GM12878 (cell line): Measurements from ENCODE around the gene EPN1. TPM values are rescaled to one million over a fixed set of nuclear protein-coding genes. Genes with fewer than 3 reads are reported as not detected.

ENCODE experiments used
- ATAC-seq: fragments of 200-7000 bp; cut with Tn5 transposase; 3 replicates; pipeline ENCODE4 v1.9.1; 2020; ENCODE audit warnings: mild to moderate bottlenecking, moderate library complexity
- BruUV-seq: library from RNA; stranded (reverse); fragments of 400-500 nt; replicated peaks from 2 replicates; lab custom pipeline; 2021; lab: Mats Ljungman, UMichigan
- CTCF ChIA-PET: fragments of 300-600 bp; sonication (Branson Sonifier 250); formaldehyde crosslinking; extraction: SDS; loops from one replicate; lab custom pipeline; 2021; ENCODE audit warnings: inconsistent platforms; lab: Yijun Ruan, JAX
- POLR2A ChIA-PET: fragments of 350-600 bp; formaldehyde crosslinking; extraction: SDS; loops from one replicate; lab custom pipeline; 2021; ENCODE audit warnings: inconsistent platforms; lab: Charles Lee
- RAD21 ChIA-PET: fragments of 300-600 bp; sonication (Branson Sonifier 250); formaldehyde crosslinking; loops from one replicate; lab custom pipeline; 2023; ENCODE audit warnings: antibody characterized with exemption; ENCODE audit not compliant: unreplicated experiment; lab: Charles Lee
- SMC1A ChIA-PET: fragments of 300-600 bp; sonication (Branson Sonifier 250); formaldehyde crosslinking; loops from one replicate; lab custom pipeline; 2023; ENCODE audit not compliant: unreplicated experiment, uncharacterized antibody; lab: Charles Lee
- DNase-seq: peaks from one replicate; pipeline ENCODE4 v3.0.0-alpha.2; 2011; ENCODE audit warnings: low read depth, low spot score
- FAIRE-seq: peaks from 3 replicates; lab custom pipeline; 2011; peaks lifted over from hg19 to GRCh38; lab: Jason Lieb, UNC
- H2AFZ ChIP-seq: 2 replicates; pipeline ENCODE4 v1.6.0; 2011; ENCODE audit warnings: low read depth, low read length, control low read depth; ENCODE audit not compliant: control insufficient read depth
- H3K27ac ChIP-seq: 2 replicates; pipeline ENCODE4 v1.5.1; 2011; ENCODE audit warnings: control low read depth; ENCODE audit not compliant: control insufficient read depth, insufficient read depth
- H3K27me3 ChIP-seq, 2 experiments: replicated peaks in 1 of 2; 2 replicates each; pipeline versions ENCODE4 v1.6.0 to v1.6.1; 2011; ENCODE audit warnings: low read length in 1 of 2; ENCODE audit not compliant: control insufficient read depth in 2 of 2, insufficient read depth in 2 of 2
- H3K36me3 ChIP-seq, 2 experiments: 2 replicates each; pipeline ENCODE4 v1.5.1; 2011; ENCODE audit warnings: low read length in 1 of 2; ENCODE audit not compliant: control insufficient read depth in 2 of 2, insufficient read depth in 2 of 2
- H3K4me1 ChIP-seq: 2 replicates; pipeline ENCODE4 v1.6.1; 2011; ENCODE audit warnings: mild to moderate bottlenecking, low read length, moderate library complexity, mixed read lengths; ENCODE audit not compliant: control insufficient read depth, insufficient read depth
- H3K4me2 ChIP-seq: 2 replicates; pipeline ENCODE4 v1.6.0; 2011; ENCODE audit warnings: control low read depth; ENCODE audit not compliant: control insufficient read depth, insufficient read depth
- H3K4me3 ChIP-seq: fragments of 200-600 bp; sonication (generic); 2 replicates; pipeline ENCODE4 v1.5.1; 2016
- H3K79me2 ChIP-seq: 2 replicates; pipeline ENCODE4 v1.6.0; 2011; ENCODE audit warnings: low read length; ENCODE audit not compliant: control insufficient read depth, insufficient read depth
- H3K9ac ChIP-seq: 2 replicates; pipeline ENCODE4 v1.8.0; 2011; ENCODE audit warnings: low read length, control low read depth, mixed read lengths; ENCODE audit not compliant: control insufficient read depth, insufficient read depth
- H3K9me3 ChIP-seq: replicated peaks from 3 replicates; pipeline ENCODE4 v1.5.1; 2011; ENCODE audit warnings: mild to moderate bottlenecking, low read length; ENCODE audit not compliant: control insufficient read depth, insufficient read depth
- H4K20me1 ChIP-seq: 2 replicates; pipeline ENCODE4 v1.6.0; 2011; ENCODE audit not compliant: control insufficient read depth, insufficient read depth
- CEBPZ ChIP-seq: fragments of 150-350 bp; IDR thresholded peaks from 2 replicates; pipeline ENCODE4 v1.6.1; 2016; ENCODE audit warnings: low read depth, low read length
- CUX1 ChIP-seq: IDR thresholded peaks from 2 replicates; pipeline ENCODE4 v1.6.1; 2012; ENCODE audit warnings: improper control_type of control experiment, low read depth, low read length; ENCODE audit not compliant: insufficient replicate concordance
- SPI1 ChIP-seq: IDR thresholded peaks from 2 replicates; pipeline ENCODE4 v1.6.1; 2011; ENCODE audit warnings: low read depth, mild to moderate bottlenecking, low read length, moderate library complexity, borderline replicate concordance; ENCODE audit not compliant: insufficient read depth
- WGBS: methylation state at CpG from one replicate; pipeline ENCODE4 v1.1.6; 2016; ENCODE audit warnings: low lambda C conversion rate; ENCODE audit not compliant: insufficient replicate concordance, insufficient coverage; ENCODE audit errors: missing lambda C conversion rate; 5-methylcytosine and 5-hydroxymethylcytosine counted together
- in situ Hi-C: fragments of 300-500 bp; cut with MboI; formaldehyde crosslinking; loops from 9 replicates; pipeline ENCODE4 v1.14.3; 2018; ENCODE audit warnings: mixed read lengths
- intact Hi-C: fragments of 100-400 bp; cut with micrococcal nuclease; formaldehyde crosslinking; loops from one replicate; pipeline ENCODE4 v1.14.2; 2022; ENCODE audit not compliant: unreplicated experiment
- polyA plus RNA-seq, 11 experiments: library from polyadenylated mRNA; depleted of rRNA in 4 of 11; unstranded in 6 of 11; stranded (reverse) in 5 of 11; fragments of >200 nt; fragmentation: Nextera tagmentation in 4 of 11; fragmentation: Illumina TruSeq in 1 of 11; extraction: Ambion mirVana in 4 of 11; extraction: Trizol in 1 of 11; gene quantifications; 1 replicate in 1 of 11; 2 replicates in 10 of 11; pipeline versions ENCODE4 v1.2.1 to v1.2.3, GENCODE V29; 2011 to 2016; ENCODE audit warnings: inconsistent platforms in 2 of 11, missing spikeins in 2 of 11, low read depth in 1 of 11
- total RNA-seq, 4 experiments: library from RNA; depleted of rRNA in 3 of 4; stranded (reverse); fragments of >200 nt in 3 of 4; fragmentation: Illumina TruSeq in 1 of 4; extraction: Trizol in 1 of 4; gene quantifications; 2 replicates each; pipeline versions ENCODE4 v1.2.1 to v1.2.3, GENCODE V29; 2013 to 2021

The EPN1 gene
- total and polyA plus RNA-seq, 10 of the 15 experiments (the other 5 are each of a cell fraction or from before 2014, with no cell fraction given): 0.11 to 88.5 (median 10.6) TPM

GRCh38 chr19:55659822-55660221 is 15.2 kb upstream of the EPN1 start:
- WGBS: 75% methylated on average over 7 of the region's 9 CpGs

More at GRCh38 chr19:55659822-55660221, 15.2 kb upstream of the EPN1 start:
- Histone ChIP-seq H3K9ac (no peak overlapping the region), H3K79me2 (peaks cover 64% of the 10 kb centered on the region), H3K27me3 (no peaks in the 10 kb centered on the region), H3K4me2 (no peak overlapping the region), H3K9me3 (no peaks in the 10 kb centered on the region), H3K4me1 (peaks cover 12% of the 10 kb centered on the region), H3K27ac (no peak overlapping the region), H3K4me3 (no peak overlapping the region), H2AFZ (no peak overlapping the region), H4K20me1 (peaks cover 24% of the 10 kb centered on the region), H3K36me3 (peaks cover 27 to 53% of the 10 kb centered on the region in 2 experiments)
- TF ChIP-seq CUX1: no peak
- TF ChIP-seq SPI1: peak; percentile 65; the same call in 1 of the 2 replicates
- no peak for TF ChIP-seq CEBPZ
- intact Hi-C loops (no loop called here), in situ Hi-C loops (loop anchor here (10.0 to 25.0 kb wide), 2 partner anchors 1195 to 1523 kb away; partner anchors contain the start of genes CNOT3 and LENG9)
- FAIRE-seq (no peak), ATAC-seq (no peak), DNase-seq (no peak)
- no TSS peak for BruUV-seq
- ChIA-PET POLR2A (no interaction called here), CTCF (no interaction called here), RAD21 (no interaction called here), SMC1A (no interaction called here)
